Activated CD8-positive, alpha-beta memory T cell treated with anti-CD3 and anti-CD28 coated beads, Interleukin-2, amount 50 U/mL, for 4 hours (primary cell): Measurements from ENCODE around the gene ZBED1.
"Not testable (repeated sequence)": the region's sequence is repeated elsewhere in the genome, so short reads cannot be mapped to it uniquely, and the experiment has no call there.

Experiments used
- DNase-seq: peaks from one replicate; pipeline ENCODE4 v3.0.0-alpha.2; 2020

Gene ZBED1

GRCh38 chrX:2471126-2471525 lies 29.6 kb downstream of the ZBED1 start:
- not testable (repeated sequence) for DNase-seq

DNA sequence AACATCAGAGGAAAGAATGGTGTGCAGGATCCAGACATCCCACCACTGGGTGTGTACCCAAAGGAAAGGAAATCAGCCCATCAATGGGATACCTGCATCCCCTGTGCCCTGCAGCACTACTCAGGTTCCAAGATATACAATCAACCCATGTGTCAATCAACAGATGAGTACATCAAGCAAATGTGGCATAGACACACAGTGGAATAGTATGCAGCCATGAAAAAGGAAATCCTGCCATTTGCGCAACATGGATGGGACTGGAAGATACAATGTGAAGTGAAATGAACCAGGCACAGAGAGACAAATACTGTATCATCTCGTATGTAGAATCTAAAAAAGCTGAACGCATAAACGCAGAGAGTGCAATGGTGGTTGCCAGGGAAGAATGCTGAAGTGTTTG lies 30.9 kb downstream of the ZBED1 start:
- DNase-seq, result not testable (repeated sequence)

DNA sequence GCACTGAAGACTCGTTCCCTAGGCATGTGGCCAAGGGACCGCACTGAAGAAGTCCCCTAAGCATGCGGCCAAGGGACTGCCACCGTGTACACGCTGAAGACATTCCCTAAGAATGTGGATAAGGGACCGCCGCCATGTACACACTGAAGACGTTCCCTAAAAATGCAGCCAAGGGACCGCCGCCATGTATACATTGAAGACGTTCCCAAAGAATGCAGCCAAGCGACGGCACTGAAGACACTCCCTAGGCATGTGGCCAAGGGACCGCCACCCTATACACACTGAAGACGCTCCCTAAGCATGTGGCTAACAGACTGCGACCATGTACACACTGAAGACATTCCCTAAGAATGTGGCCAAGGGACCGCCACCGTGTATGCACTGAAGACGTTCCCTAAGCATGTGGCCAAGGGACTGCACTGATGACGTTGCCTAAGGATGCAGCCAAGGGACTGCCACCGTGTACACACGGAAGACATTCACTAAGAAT lies 31.5 kb downstream of the ZBED1 start:
- no peak for DNase-seq

DNA sequence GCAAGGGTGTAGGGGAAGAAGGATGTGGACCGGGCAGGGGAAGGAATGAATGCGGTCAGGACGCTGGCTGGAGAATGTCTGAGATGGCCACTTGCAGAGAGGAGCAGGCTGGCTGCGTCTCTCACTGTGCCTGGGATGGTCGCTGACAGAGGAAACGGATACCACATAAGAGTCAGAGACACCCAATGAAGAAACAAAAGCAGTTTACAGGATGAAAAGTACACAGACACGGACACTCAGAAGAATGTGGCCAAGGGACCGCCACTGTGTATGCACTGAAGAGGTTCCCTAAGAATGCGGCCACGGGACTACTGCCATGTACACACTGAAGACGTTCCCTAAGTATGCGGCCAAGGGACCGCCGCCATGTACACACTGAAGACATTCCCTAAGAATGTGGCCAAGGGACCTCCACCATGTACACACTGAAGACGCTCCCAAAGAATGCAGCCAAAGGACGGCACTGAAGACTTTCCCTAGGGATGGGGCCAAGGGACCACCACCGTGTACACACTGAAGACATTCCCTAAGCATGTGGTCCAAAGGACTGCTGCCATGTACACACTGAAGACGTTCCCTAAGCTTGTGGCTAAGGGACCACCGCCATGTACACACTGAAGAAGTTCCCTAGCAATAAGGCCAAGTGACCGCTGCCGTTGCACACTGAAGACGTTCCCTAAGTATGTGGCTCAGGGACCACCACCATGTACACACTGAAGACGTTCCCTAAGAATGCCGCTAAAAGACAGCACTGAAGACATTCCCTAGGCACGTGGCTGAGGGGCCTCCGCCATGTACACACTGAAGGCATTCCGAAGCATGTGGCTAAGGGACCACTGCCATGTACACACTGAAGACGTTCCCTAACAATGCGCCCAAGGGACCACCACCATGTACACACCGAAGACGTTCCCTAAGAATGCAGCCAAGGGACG lies 32.2 kb downstream of the ZBED1 start:
- no peak for DNase-seq

DNA sequence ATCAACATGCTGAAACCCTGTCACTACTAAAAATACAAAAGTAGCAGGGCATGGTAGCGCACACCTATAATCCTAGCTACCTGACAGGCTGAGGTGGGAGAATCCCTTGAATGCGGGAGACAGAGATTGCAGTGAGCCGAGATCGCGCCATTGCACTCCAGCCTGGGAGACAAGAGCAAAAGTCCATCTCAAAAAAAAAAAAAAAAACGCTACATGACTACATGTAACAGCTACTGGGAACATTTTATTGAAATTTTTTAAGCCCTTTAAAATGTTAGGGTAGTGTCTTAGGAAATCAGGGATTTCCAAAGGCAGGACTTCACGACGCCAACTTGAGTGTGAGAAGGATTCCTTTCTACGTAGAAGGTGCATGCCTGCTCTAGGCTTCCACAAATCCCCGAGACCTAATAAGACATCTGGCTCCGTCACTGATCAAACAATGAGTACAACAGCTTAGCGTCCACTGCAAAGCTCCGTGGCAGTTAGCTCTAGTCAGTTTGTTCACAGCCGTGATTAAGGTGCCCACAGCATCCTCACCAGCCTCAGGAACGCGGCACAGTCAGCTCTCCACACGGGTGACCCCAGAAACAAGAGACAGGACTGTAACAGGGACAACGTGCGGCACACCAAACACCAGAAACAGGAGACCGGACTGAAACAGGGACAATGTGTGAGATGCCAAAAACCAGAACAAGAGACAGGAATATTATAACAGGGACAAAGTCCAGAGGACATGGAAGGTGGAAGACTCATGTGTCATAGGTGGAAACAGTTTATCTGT lies 33.7 kb downstream of the ZBED1 start:
- DNase-seq, result no peak

DNA sequence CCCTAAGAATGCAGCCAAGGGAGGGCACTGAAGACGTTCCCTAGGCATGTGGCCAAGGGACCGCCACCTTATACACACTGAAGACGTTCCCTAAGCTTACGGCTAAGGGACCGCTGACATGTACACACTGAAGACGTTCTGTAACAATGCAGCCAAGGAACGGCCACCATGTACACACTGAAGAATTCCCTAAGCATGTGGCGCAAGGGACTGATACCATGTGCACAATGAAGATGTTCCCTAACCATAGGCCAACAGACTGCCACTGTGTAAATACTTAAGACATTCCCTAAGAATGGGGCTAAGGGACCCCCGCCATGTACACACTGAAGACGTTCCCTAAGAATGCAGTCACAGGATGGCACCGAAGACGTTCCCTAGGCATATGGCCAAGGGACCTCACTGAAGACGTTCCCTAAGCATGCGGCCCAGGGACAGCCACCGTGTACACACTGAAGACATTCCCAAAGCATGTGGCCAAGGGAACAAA lies 36.1 kb downstream of the ZBED1 start:
- no peak for DNase-seq

DNA sequence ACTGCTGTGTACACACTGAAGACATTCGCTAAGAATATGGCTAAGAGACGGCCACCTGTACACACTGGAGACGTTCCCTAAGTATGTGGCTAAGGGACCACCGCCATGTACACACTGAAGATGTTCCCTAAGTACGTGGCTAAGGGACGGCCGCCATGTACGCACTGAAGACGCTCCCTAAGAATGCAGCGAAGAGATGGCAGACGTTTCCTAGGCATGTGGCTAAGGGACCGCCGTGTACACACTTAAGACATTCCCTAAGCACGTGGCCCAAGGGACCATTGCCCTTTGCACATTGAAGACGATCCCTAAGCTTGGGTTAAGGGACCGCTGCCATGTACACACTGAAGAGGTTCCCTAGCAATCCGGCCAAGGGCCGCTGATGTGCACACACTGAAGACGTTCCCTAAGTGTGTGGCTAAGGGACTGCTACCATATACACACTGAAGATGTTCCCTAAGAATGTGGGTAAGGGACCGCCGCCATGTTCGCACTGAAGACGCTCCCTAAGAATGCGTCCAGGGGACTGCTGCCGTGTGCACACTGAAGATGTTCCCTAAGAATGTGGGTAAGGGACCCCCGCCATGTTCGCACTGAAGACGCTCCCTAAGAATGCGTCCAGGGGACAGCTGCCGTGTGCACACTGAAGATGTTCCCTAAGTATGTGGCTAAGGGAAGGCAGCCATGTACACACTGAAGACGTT lies 36.7 kb downstream of the ZBED1 start:
- no peak for DNase-seq

DNA sequence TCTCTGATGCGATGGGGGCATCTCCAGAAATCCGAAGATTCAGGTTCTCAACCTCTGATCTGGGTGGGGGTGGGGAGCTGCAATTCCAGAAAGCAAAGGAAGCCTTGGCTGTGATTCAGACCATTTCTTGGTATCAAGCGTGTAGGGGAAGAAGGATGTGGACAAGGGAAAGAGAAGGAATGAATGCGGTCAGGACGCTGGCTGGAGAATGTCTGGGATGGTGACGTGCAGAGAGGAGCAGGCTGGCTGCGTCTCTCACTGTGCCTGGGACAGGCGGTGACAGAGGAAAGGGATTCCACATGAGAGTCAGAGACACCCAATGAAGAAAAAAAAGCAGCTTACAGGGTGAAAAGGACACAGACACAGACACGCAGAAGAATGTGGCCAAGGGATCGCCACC lies 37.3 kb downstream of the ZBED1 start:
- not testable (repeated sequence) for DNase-seq

DNA sequence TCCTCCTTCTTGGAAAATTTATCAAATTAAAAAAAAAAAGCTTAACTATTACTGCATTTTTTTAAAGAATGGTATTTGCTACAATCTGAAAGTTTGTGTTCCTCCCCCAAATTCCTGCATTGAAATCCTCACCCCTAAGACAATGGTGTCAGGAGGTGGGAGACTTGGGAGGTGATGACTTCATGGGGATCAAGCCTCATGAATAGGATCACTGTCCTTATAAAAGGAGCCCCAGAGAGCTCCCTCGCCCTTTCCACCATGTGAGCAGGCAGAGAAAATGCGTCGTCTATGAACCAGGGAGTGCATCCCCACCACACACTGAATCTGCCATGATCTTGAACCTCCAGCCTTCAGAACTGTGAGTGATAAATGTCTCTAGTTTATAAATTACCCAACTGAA lies 38.0 kb downstream of the ZBED1 start:
- DNase-seq, result no peak

GRCh38 chrX:2462074-2462473 lies 38.7 kb downstream of the ZBED1 start:
- DNase-seq, result no peak

DNA sequence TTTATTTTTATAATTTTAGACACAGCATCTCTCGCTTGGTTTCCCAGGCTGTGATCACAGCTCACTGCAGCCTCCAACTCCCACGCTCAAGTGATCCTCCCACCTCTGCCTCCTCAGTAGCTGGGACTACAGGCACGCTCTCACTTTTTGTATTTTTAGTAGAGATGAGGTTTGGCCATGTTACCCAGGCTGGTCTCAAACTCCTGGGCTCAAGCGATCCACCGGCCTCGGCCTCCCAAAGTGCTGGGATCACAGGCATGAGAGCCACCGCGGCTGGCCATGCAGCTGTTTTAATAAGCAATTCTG lies 39.1 kb downstream of the ZBED1 start:
- DNase-seq, result no peak

DNA sequence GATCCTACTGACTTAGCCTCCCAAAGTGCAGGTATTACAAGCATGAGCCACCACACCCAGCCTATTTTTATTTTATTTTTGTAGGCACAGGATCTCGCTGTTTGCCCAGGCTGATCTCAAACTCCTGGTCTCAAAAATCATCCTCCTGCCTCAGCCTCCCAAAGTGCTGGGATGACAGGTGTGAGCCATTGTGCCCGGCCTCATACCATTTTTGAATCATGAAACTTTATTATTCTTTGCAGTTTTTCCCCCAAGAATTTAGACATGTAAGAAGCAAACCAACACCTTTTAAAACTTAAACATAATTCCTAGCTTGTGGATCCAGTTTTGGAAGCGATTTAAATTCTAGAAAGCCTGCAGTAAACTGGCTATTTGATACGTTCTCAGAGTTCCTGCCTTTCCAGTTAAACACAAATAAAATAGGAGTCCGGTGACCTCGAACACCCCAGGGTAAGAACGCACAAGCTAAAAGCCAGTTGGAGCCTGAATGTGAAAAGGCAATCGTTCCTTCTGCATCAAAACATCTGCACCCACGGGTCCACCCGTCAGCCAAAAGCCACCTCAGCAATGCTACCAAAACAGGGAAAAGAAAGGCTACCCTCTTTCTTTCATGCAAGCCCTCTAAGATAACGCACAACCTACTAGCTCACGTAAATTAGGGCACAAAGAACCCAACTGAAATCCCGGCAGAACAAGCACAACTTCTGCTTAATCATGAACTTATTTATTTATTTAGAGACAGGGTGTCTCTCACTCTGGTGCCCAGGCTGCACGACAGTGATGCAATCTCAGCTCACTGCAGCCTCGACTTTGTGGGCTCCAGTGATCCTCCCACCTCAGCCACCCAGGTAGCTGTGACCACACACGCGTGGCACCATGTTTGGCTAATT lies 39.7 kb downstream of the ZBED1 start:
- DNase-seq, result not testable (repeated sequence)

DNA sequence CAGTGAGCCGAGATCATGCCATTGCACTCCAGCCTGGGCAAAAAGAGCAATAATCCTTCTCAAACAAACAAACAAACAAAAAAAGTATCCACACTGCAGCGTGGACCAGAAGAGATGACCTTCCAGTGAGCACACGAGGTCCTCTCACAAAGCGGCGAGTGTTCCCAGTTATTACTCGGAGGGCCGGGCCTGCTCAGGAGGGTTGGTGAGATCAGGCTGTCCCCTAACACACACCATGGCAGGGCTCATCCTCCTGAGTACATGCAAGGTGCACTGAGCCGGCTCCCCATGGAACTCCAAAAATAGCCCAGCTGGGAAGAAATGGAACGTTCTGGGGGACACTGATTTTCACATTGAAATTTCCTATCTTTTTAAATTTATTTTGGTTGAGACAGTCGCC lies 40.7 kb downstream of the ZBED1 start:
- DNase-seq, result not testable (repeated sequence)

- DNase-seq, result no peak
Observed at GRCh38 chrX:2458309-2458708, 42.5 kb downstream of the ZBED1 start.

GRCh38 chrX:2457289-2458133 lies 43.3 kb downstream of the ZBED1 start:
- no peak for DNase-seq

DNA sequence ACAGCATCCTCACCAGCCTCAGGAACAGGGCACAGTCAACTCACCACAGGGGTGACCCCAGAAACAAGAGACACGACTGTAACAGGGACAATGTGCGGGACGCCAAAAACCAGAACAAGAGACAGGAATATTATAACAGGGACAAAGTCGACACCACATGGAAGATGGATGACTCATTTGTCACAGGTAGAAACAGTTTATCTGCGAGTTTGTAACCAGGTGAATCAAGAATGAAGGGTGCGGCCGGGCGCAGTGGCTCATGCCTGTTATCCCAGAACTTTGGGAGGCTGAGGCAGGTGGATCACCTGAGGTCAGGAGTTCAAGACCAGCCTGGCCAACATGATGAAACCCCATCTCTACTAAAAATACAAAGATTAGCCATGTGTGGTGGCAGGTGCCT lies 44.7 kb downstream of the ZBED1 start:
- DNase-seq, result not testable (repeated sequence)

DNA sequence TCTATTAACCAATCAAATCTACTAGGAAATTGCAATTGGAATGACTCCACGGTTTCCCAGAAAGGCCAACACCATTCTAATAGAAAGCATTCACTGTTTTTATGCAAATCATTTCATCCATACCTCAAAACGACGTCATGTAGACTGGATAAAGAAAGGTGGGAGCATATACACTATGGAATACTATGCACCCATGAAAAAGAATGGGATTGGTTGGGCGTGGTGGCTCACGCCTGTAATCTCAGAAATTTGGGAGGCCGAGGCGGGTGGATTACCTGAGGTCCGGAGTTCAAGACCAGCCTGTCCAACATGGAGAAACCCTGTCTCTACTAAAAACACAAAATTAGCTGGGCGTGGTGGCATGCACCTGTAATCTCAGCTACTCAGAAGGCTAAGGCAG lies 46.2 kb downstream of the ZBED1 start:
- not testable (repeated sequence) for DNase-seq

GRCh38 chrX:2452799-2453198 lies 48.0 kb downstream of the ZBED1 start:
- DNase-seq, result no peak

GRCh38 chrX:2452317-2452784 lies 48.4 kb downstream of the ZBED1 start:
- DNase-seq, result no peak

DNA sequence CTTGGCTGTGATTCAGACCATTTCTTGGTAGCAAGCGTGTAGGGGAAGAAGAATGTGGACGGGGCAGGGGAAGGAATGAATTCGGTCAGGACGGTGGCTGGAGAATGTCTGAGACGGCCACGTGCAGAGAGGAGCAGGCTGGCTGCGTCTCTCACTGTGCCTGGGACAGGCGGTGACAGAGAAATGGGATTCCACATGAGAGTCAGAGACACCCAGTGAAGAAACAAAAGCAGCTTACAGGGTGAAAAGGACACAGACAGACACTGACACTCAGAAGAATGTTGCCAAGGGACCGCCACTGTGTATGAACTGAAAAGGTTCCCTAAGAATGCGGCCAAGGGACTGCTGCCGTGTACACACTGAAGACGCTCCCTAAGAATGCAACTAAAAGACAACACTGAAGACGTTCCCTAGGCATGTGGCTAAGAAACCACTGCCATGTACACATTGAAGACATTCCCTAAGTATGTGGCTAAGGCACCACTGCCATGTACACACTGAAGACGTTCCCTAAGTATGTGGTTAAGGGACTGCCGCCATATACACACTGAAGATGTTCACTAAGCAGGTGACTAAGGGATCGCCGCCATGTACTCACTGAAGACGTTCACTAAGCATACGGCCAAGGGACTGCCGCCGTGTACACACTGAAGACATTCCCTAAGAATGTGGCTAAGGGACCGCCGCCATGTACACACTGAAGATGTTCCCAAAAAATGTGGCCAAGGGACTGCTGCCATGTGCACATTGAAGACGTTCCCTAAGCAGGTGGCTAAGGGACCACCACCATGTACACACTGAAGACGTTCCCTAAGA lies 49.1 kb downstream of the ZBED1 start:
- no peak for DNase-seq
